HTERT RPE-1 (cell line): ENCODE results near the gene EPHB6.

Source experiments
- in situ Hi-C: fragments of 300-500 bp; cut with MboI; formaldehyde crosslinking; loops from 4 replicates; pipeline ENCODE4 v1.14.3; 2020; ENCODE audit warnings: low sequenced_read_pairs

The EPHB6 gene

DNA sequence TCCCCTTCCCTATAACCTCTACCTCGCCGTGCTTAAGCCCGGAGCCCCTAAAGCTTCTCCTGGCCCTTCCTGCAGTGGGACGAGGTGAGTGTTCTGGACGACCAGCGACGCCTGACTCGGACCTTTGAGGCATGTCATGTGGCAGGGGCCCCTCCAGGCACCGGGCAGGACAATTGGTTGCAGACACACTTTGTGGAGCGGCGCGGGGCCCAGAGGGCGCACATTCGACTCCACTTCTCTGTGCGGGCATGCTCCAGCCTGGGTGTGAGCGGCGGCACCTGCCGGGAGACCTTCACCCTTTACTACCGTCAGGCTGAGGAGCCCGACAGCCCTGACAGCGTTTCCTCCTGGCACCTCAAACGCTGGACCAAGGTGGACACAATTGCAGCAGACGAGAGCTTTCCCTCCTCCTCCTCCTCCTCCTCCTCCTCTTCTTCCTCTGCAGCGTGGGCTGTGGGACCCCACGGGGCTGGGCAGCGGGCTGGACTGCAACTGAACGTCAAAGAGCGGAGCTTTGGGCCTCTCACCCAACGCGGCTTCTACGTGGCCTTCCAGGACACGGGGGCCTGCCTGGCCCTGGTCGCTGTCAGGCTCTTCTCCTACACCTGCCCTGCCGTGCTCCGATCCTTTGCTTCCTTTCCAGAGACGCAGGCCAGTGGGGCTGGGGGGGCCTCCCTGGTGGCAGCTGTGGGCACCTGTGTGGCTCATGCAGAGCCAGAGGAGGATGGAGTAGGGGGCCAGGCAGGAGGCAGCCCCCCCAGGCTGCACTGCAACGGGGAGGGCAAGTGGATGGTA lies 9.2 kb downstream of the EPHB6 start:
- in situ Hi-C loops, result no loop called here

DNA sequence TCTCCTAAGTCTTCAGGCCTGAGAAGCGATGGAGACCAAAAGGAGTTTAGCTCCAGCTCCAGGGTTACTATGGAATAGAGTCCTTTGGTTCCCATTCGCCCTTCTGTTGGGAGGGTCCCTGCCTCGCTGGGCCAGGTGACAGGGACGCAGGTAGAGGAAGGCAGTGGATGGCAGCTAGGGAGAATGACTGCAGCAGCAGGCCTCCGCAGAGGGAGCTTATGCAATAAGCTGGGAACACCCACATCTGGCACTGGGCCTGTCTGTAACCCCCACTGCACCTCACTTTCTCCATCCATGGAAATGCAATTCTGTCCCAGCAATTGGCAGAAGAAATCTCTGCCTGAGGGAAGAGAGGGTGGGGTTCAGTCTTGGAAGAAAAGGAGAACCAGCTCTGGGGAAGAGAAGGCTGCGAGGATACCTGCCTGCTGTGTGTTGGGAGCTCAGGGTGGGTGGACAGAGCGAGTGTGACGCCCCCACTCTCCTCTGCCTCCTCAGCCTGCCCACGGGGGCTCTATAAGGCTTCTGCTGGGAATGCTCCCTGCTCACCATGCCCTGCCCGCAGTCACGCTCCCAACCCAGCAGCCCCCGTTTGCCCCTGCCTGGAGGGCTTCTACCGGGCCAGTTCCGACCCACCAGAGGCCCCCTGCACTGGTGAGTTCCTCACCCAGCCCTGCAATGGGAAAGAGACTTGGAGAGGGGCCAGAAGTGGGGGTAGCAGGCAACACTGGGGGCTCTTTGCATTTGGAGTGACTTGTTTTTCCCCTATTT lies 10.3 kb downstream of the EPHB6 start:
- in situ Hi-C loops, result no loop called here

DNA sequence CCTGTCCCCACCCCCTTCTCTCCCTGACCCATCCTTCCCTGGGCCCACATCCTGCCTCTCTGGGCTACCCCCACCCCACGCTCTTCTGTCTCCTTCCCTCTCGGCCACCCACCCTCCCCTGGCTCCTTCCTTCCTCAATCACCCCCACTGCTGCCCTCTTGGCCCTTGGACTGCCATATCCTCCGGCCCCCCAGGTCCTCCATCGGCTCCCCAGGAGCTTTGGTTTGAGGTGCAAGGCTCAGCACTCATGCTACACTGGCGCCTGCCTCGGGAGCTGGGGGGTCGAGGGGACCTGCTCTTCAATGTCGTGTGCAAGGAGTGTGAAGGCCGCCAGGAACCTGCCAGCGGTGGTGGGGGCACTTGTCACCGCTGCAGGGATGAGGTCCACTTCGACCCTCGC lies 10.9 kb downstream of the EPHB6 start:
- in situ Hi-C loops, result no loop called here

DNA sequence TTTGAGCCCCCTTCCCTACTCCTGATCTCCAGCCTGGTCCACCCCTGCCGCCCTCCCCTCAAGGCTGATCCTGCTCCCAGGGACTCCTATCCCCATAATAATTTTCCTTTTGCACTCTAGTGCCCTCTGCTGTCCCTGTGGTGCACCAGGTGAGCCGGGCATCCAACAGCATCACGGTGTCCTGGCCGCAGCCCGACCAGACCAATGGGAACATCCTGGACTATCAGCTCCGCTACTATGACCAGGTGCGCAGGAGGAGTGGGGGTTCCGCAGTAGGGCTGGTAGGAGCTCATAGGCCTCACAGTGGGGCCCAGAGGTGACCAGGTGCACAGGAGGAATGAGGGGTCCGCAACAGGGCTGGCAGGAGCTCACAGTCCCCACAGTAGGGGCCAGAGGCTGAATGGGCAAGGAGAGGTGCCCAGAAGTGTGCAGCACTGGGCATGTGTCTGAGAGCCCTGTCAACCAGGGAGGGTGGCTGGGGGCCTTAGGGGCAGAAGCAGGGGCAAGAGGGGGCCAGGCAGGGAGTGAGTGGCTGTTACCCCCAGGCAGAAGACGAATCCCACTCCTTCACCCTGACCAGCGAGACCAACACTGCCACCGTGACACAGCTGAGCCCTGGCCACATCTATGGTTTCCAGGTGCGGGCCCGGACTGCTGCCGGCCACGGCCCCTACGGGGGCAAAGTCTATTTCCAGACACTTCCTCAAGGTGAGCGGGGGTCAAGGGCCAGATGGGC lies 11.7 kb downstream of the EPHB6 start:
- in situ Hi-C loops, result no loop called here

DNA sequence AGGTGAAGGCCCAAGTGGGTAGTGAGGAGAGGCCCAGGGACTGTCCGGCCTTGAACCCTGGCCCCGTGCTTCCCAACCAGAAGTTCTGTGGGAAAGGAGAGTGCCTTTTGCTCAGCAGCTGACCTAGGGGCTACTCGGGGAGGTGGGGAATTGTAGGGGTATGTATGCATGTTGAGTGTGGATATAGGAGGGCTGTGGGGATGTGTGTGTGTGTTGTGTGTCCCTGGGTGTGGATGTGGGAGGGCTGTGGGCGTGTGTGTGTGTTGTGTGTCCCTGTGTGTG lies 12.2 kb downstream of the EPHB6 start:
- in situ Hi-C loops, result no loop called here

DNA sequence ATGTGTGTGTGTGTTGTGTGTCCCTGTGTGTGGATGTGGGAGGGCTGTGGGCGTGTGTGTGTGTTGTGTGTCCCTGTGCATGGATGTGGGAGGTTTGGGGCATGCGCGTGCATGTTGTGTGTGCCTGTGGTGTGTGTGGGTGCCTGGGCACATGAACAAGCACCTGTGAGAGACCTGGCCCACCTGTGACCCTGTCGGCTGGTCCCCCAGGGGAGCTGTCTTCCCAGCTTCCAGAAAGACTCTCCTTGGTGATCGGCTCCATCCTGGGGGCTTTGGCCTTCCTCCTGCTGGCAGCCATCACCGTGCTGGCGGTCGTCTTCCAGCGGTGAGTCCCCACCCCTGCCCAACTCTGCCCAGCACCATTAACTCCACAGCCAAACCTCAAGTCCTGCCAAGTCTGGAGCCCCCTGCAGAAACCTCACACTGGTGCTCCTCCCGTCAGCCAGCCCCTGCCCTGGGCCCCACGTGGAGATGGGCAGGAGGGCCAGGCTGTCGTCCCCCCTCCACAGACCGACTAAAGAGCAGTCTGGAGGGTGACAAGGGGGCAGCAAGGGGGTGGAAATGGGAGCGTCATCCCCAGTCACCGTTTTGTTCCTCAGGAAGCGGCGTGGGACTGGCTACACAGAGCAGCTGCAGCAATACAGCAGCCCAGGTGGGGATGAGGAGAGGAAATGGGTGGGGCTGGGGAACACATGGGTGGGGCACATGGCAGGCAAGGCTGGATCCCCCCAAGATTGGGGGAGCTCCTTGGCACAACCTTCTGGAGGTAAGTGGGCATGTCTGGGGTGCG lies 12.7 kb downstream of the EPHB6 start:
- in situ Hi-C loops, result no loop called here

DNA sequence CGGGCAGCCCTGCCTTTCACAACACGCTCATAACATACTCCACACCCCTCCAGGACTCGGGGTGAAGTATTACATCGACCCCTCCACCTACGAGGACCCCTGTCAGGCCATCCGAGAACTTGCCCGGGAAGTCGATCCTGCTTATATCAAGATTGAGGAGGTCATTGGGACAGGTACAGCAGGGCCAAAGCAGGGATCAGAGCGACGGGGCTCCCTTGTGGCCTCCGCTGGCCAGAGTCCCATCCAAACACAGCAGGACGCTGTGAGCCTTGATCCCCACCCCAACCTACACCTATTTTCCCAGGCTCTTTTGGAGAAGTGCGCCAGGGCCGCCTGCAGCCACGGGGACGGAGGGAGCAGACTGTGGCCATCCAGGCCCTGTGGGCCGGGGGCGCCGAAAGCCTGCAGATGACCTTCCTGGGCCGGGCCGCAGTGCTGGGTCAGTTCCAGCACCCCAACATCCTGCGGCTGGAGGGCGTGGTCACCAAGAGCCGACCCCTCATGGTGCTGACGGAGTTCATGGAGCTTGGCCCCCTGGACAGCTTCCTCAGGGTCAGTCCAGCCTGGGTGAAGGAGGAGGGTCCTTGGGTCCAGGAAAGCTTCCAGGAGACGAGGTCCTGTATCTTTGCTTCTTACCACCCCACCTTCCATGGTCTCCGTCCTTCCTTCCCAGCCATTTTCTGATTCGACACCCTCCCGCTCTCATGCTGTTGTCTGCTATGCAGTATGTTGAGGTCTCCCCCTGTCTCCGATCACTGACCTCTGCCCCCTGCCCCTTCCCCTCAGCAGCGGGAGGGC lies 13.5 kb downstream of the EPHB6 start:
- in situ Hi-C loops, result no loop called here

DNA sequence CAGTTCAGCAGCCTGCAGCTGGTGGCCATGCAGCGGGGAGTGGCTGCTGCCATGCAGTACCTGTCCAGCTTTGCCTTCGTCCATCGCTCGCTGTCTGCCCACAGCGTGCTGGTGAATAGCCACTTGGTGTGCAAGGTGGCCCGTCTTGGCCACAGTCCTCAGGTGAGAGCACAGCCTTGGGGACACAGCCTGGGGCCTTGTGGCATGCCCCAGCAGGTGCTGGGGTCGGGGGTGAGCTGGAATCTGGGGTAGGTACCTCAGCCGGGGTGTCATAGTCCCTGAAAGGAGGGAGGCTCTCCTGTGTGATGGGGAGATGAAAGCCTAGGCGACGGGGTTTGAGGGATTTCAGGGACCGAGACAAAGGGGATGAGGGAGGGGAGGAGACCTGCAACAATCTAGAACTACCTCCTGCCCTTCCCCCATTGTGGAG lies 14.1 kb downstream of the EPHB6 start:
- in situ Hi-C loops, result no loop called here

DNA sequence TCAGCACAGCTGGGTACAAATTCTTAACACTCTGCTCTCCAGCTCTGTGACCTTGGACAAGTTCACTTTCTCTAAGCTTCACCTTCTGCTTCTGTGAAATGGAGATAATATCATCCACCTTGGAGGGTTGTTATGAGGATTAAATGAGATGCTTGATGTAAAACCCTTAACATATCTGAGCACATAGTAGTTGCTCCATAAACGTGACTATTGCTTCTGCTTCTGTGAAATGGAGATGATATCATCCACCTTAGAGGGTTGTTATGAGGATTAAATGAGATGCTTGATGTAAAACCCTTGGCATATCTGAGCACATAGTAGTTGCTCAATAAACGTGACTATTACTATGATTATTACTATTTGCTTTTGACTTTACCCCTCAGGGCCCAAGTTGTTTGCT lies 14.6 kb downstream of the EPHB6 start:
- in situ Hi-C loops, result no loop called here

DNA sequence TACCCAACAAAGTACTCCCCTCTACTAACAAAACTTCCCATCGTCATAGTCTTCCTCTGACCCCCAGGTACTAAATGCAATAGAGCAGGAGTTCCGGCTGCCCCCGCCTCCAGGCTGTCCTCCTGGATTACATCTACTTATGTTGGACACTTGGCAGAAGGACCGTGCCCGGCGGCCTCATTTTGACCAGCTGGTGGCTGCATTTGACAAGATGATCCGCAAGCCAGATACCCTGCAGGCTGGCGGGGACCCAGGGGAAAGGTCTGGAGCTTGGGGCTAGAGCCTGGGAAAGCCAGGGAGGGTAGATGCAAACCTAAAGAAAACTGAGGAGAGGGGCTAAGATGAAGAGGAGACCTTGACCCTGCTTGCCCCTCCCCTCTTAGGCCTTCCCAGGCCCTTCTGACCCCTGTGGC lies 15.3 kb downstream of the EPHB6 start:
- in situ Hi-C loops, result no loop called here

DNA sequence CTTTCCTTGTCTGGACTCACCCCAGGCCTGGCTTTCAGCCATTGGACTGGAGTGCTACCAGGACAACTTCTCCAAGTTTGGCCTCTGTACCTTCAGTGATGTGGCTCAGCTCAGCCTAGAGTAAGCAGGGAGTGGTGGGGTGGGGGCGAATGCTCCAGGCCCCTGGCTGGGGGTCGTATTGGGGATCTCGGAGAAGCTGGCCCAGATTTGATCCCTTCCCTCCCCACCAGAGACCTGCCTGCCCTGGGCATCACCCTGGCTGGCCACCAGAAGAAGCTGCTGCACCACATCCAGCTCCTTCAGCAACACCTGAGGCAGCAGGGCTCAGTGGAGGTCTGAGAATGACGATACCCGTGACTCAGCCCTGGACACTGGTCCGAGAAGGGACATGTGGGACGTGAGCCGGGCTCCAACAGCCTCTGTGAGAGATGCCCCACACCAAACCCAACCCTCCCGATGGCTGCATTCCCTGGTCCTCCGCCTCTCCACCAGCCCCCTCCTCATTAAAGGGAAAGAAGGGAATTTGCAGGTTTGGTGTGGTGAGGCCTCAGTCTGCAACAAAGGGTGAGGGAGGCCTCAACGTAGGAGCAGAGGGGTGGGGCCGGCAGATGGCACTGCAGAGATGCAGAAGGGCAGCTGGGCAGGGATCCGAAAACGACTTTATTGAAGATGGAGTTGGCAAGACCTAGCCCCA lies 15.8 kb downstream of the EPHB6 start:
- in situ Hi-C loops, result no loop called here

DNA sequence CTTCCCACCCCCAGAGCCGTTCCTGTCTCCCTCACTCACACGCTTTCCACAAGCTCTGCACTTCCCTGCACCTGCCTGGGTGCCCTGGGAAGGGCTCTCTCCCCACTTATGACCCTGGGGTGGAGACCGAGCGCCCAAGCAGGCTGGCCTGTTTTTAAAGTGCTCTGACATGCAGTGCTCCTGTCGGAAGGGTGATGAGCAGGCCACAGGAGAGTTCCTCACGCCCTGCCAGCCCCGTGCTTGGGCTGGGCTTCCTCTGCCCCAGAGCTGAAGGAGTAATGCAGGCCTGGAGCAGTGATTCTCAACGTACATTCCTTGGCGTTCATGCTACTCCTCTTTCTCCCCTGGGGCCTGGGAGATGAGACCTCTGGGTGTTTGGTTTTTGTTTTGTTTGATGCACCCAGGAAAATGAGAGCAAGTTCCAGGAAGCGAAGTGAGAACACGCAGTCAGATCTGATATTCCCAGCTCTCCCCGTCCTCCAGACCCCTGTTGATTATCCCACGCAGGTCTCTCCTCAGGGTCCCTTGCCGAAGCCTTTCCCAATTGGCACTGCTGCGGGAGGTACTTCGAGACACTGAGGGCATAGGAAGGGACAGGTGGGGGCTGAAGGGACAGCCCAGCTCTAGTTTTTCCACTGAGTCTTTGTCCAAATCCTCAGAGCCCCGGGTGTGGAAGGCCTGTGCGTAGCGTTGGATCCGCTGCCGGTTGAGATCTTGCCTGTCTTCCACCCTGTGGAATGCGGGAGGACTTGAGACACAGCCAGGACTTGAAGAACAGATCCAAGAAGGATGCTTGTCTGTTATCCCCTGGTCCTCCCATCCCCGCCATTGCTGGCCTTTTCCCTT lies 16.6 kb downstream of the EPHB6 start:
- in situ Hi-C loops, result no loop called here

DNA sequence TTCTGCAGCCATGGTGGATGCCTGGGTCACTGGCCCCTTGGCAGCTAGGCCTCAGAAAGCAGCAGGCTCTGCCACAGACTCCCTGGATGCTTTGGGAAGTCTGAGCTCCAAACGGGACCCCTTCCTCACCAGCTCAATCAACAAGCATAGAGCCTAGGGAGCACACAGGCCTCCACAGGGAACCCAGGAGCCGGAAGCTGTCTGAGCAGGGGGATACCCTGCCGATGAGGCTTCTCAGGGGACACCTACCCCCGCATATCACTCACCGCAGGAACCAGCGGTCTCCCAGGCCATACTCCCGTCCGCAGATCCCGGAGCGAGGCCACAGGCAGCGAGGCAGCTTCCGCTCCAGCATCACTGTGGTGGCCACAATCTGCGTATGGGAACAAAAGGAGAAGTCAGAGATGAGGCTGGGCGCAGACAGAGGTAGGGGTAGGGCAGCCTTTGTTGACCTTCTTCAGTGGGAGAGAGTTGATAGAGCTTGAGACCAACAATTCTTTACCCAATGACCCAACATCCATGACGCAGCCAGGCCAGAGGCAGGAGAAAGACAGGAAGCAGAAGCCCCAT lies 17.3 kb downstream of the EPHB6 start:
- in situ Hi-C loops, result no loop called here

DNA sequence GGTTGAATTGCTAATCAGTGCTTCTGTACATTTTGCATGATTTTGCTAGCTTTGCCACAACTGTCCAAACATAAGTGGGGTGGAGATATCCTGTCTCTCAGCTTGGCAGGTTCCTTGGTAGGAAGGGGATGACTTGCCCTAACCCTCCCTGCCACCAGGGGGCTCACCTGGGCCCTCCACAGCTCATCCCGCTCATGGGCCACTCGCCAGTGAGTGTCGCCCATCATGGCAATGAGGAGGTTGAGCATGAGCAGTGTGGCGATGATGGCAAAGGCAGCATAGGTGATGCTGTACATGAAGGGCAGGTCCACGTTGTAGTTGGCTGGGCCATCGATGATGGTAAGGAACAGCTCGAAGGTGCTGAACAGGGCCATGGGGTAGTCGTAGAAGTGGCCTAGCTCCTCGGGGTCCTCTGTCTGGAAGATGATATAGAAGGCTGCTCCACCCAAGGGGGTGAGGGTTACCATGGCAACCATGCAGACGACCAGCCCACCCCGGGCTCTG lies 18.5 kb downstream of the EPHB6 start:
- in situ Hi-C loops, result no loop called here

DNA sequence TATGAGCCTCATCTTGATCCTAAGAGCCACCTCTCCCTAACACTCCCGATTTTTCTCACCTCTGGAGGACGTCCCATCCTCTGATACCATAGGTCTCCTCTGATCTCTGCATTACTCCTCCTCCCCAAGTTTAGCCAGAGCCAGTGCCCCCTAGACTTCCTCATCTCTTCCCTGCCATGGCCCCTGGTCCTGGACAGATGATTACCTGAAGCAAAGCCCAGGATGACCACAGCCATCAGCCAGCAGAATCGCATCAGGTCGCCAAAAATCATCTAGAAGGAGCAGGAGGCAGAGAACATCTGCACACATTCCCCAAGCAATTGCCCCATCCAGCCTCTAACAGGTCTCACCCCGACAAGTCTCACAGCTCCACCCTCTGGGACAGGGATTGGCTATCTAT lies 19.0 kb downstream of the EPHB6 start:
- in situ Hi-C loops, result no loop called here

DNA sequence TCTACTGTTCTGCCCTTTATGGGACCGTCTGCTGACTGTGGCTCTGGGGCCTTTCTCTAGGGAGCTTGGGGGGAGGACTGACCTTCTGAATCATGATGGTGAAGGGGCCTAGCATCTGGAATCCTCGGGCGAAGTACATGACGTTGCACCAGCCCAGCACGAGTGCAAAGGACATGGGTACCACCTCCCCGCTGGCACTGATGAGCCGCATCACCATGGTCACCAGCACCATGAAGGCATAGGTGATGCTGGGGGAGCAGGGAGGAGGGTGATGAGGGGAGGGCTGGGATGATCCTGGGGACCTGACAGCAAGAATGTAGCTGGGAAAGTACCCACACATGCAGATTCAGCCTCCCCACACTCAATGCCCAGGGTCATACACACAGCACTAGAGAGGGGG lies 19.5 kb downstream of the EPHB6 start:
- in situ Hi-C loops, result no loop called here

DNA sequence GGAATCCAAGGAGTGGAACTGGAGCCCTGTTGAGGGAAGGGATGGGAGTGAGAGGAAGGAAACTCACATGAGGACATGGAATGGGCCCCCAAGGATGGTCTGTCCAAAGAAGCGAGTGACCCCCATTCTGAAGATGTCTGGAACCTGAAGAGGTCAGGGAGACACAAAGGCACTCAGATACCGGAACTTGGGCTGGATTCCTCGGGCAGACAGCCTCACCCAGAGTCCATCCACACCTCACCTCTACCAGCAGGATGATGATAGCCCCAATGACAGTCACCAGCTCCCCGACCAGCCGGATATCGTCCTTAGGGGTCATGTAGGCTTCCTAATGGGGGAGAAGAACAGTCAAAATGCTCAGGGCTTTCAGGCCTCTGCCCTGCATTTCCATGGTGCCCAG lies 20.0 kb downstream of the EPHB6 start:
- in situ Hi-C loops, result no loop called here

DNA sequence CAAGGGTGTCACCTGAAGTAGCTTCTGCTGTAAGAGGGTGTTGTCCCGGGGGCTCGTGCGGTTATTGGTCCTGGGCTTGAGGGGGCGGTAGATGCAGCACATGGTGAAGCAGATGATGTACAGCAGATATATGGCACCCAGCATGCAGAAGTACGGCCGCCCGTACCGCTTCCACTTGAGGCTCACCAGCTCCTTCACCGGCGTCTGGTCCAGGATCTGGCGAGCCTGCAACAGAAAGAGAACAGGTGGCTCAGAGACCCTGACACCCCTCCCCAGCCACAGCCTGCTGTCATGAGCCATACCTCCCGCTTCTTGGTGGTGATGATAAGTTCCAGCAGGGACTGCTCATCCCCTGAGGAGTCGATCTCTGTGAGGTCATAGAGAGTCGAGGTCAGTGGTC lies 20.6 kb downstream of the EPHB6 start:
- in situ Hi-C loops, result no loop called here
